ENCODE measurements around the gene OR51M1. TPM values are rescaled to one million over a fixed set of nuclear protein-coding genes. Genes with fewer than 3 reads are reported as not detected.
A peak's percentile ranks its signal among the peaks of the same experiment; 100 is the strongest.

OR51M1 gene
- total and polyA plus RNA-seq, 9 of the 15 experiments (the other 6 are each of a cell fraction or from before 2014, with no cell fraction given), result 0.01 to 0.18 (median 0.04) TPM; not detected in 6

DNA sequence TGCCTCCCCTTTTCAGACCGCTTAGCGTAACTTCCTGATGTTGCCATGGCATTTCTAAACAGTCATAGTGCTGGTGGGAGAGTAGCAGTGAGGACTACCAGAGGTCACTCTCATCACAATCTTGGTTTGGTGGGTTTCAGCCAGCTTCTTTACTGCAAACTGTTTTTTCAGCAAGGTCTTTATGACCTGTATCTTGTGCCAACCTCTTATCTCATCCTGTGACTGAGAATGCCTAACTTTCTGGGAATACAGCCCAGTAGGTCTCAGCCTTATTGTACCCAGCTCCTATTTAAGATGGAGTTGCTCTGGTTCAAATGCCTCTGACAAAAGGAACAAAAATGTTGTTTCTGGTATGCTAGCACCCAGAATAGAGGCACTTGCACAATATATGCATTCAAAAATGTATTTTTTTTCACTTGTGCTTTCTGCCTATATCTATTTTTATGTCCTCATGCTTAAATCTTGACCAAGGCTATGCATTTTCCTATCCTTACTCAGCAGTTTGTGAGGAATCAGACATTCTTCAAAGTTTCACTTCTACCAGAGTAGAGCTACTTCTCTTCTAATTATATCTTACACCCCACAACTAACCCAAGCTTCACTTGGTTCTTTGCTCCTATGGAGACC is 16.1 kb upstream of the OR51M1 start (continued):
- TF ChIP-seq, protein P1, sequence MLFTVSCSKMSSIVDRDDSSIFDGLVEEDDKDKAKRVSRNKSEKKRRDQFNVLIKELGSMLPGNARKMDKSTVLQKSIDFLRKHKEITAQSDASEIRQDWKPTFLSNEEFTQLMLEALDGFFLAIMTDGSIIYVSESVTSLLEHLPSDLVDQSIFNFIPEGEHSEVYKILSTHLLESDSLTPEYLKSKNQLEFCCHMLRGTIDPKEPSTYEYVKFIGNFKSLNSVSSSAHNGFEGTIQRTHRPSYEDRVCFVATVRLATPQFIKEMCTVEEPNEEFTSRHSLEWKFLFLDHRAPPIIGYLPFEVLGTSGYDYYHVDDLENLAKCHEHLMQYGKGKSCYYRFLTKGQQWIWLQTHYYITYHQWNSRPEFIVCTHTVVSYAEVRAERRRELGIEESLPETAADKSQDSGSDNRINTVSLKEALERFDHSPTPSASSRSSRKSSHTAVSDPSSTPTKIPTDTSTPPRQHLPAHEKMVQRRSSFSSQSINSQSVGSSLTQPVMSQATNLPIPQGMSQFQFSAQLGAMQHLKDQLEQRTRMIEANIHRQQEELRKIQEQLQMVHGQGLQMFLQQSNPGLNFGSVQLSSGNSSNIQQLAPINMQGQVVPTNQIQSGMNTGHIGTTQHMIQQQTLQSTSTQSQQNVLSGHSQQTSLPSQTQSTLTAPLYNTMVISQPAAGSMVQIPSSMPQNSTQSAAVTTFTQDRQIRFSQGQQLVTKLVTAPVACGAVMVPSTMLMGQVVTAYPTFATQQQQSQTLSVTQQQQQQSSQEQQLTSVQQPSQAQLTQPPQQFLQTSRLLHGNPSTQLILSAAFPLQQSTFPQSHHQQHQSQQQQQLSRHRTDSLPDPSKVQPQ (CRISPR knock-in tag; IDR thresholded peaks at IDR 0.05; ENCODE audit: borderline replicate concordance), result no peak
- TF ChIP-seq ZNF551 (CRISPR knock-in tag; IDR thresholded peaks at IDR 0.05) (no peak), RFX7 (CRISPR knock-in tag; IDR thresholded peaks at IDR 0.05) (no peak), ESRRA (IDR thresholded peaks at IDR 0.05; ENCODE audit: borderline replicate concordance, low read depth) (no peak), ZNF253 (CRISPR knock-in tag; conservative IDR thresholded peaks at IDR 0.05) (no peak), NR4A1 (CRISPR knock-in tag; IDR thresholded peaks at IDR 0.05) (no peak), NR4A1 (tag; IDR thresholded peaks at IDR 0.05) (peak; percentile 76), SMARCE1 (IDR thresholded peaks at IDR 0.05) (no peak), PTRF (tag; IDR thresholded peaks at IDR 0.05) (peak; percentile 68; the same call in 1 of the 2 replicates), ZSCAN29 (IDR thresholded peaks at IDR 0.05) (no peak), SMC3 (conservative IDR thresholded peaks at IDR 0.05; ENCODE audit: insufficient read depth, low read depth, low read length) (no peak), KAT2B (IDR thresholded peaks at IDR 0.05; ENCODE audit: low read depth, low read length) (no peak), RBM15 (IDR thresholded peaks at IDR 0.05; ENCODE audit: insufficient read depth, low read length) (no peak)
- TF ChIP-seq, protein P2, sequence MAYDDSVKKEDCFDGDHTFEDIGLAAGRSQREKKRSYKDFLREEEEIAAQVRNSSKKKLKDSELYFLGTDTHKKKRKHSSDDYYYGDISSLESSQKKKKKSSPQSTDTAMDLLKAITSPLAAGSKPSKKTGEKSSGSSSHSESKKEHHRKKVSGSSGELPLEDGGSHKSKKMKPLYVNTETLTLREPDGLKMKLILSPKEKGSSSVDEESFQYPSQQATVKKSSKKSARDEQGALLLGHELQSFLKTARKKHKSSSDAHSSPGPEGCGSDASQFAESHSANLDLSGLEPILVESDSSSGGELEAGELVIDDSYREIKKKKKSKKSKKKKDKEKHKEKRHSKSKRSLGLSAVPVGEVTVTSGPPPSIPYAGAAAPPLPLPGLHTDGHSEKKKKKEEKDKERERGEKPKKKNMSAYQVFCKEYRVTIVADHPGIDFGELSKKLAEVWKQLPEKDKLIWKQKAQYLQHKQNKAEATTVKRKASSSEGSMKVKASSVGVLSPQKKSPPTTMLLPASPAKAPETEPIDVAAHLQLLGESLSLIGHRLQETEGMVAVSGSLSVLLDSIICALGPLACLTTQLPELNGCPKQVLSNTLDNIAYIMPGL (CRISPR knock-in tag; IDR thresholded peaks at IDR 0.05), result no peak
- TF ChIP-seq, protein P3, sequence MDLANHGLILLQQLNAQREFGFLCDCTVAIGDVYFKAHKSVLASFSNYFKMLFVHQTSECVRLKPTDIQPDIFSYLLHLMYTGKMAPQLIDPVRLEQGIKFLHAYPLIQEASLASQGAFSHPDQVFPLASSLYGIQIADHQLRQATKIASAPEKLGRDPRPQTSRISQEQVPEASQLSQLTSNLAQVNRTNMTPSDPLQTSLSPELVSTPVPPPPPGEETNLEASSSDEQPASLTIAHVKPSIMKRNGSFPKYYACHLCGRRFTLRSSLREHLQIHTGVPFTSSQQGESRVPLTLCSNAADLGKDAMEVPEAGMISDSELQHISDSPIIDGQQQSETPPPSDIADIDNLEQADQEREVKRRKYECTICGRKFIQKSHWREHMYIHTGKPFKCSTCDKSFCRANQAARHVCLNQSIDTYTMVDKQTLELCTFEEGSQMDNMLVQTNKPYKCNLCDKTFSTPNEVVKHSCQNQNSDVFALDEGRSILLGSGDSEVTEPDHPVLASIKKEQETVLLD (IDR thresholded peaks at IDR 0.05), result no peak
- TF ChIP-seq, protein P4, sequence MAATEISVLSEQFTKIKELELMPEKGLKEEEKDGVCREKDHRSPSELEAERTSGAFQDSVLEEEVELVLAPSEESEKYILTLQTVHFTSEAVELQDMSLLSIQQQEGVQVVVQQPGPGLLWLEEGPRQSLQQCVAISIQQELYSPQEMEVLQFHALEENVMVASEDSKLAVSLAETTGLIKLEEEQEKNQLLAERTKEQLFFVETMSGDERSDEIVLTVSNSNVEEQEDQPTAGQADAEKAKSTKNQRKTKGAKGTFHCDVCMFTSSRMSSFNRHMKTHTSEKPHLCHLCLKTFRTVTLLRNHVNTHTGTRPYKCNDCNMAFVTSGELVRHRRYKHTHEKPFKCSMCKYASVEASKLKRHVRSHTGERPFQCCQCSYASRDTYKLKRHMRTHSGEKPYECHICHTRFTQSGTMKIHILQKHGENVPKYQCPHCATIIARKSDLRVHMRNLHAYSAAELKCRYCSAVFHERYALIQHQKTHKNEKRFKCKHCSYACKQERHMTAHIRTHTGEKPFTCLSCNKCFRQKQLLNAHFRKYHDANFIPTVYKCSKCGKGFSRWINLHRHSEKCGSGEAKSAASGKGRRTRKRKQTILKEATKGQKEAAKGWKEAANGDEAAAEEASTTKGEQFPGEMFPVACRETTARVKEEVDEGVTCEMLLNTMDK (IDR thresholded peaks at IDR 0.05; ENCODE audit: borderline replicate concordance, insufficient read depth, low read depth, low read length, poor library complexity, severe bottlenecking), result no peak

All from K562 (cell line).